ENCODE measurements around the gene ENO3. TPM values are rescaled to one million over a fixed set of nuclear protein-coding genes. Genes with fewer than 3 reads are reported as not detected.

ENO3 gene
- total RNA-seq, 4 donors from 2014 or later: 2.5 to 211 (median 12.9) TPM

Small RNA genes within 50 kb of the gene (small RNA-seq; reads per million reads assigned to genes)
- gene MIR6864 (0 to 0.18 (median 0) reads per million in 4 donors), gene MIR6865 (0 to 0.28 (median 0.06) reads per million in 4 donors)

Other genes with a start within 250 kb of the ENO3 start
- gene PELP1, start 247.0 kb upstream of the ENO3 start, total RNA-seq: 10 to 100 TPM; 12.3 to 42.2 (median 16.1) TPM
- 10 to 100 TPM; 19.3 to 47.9 (median 36.8) TPM for gene ARRB2, start 240.5 kb upstream of the ENO3 start, total RNA-seq
- gene MED11, start 219.7 kb upstream of the ENO3 start, total RNA-seq: 10 to 100 TPM in 3 of 4 donors, 1 to 10 TPM in 1; 1.4 to 60.8 (median 34.1) TPM
- 1 to 10 TPM in 1 of 4 donors, under 1 TPM in 1, not detected in 2; 0.82 to 1.4 TPM for gene ZMYND15, start 211.3 kb upstream of the ENO3 start, total RNA-seq
- gene CXCL16, start 211.2 kb upstream of the ENO3 start, total RNA-seq: 10 to 100 TPM; 13.0 to 72.6 (median 27.0) TPM
- gene TM4SF5, start 179.2 kb upstream of the ENO3 start, total RNA-seq: 10 to 100 TPM in 3 of 4 donors, 1 to 10 TPM in 1; 5.2 to 42.6 (median 26.1) TPM
- gene VMO1, start 164.8 kb upstream of the ENO3 start, total RNA-seq: 1 to 10 TPM in 2 of 4 donors, under 1 TPM in 1, not detected in 1; 0.68 to 5.2 (median 1.9) TPM
- 1 to 10 TPM in 1 of 4 donors, under 1 TPM in 1, not detected in 2; 0.41 to 1.7 TPM for gene GLTPD2, start 162.2 kb upstream of the ENO3 start, total RNA-seq
- gene PSMB6, start 155.0 kb upstream of the ENO3 start, total RNA-seq: 100 to 1,000 TPM in 2 of 4 donors, 10 to 100 TPM in 2; 34.0 to 111 (median 80.9) TPM
- 10 to 100 TPM; 13.9 to 81.9 (median 18.9) TPM for gene PLD2, start 144.0 kb upstream of the ENO3 start, total RNA-seq
- gene MINK1, start 117.8 kb upstream of the ENO3 start, total RNA-seq: 100 to 1,000 TPM; 128 to 406 (median 181) TPM
- 1 to 10 TPM in 3 of 4 donors, not detected in 1; 1.8 to 3.2 (median 2.1) TPM for gene C17orf107, start 51.6 kb upstream of the ENO3 start, total RNA-seq
- gene CHRNE, start 48.0 kb upstream of the ENO3 start, total RNA-seq: under 1 TPM in 1 of 4 donors, not detected in 3; 0.32 TPM
- gene GP1BA, start 18.8 kb upstream of the ENO3 start, total RNA-seq: not detected
- 100 to 1,000 TPM in 1 of 4 donors, 10 to 100 TPM in 3; 62.4 to 120 (median 83.9) TPM for gene SLC25A11, start 11.1 kb upstream of the ENO3 start, total RNA-seq
- gene RNF167, start 10.9 kb upstream of the ENO3 start, total RNA-seq: 100 to 1,000 TPM in 1 of 4 donors, 10 to 100 TPM in 3; 57.2 to 348 (median 73.7) TPM
- gene PFN1, start 2.6 kb upstream of the ENO3 start, total RNA-seq: 1,000 to 10,000 TPM in 1 of 4 donors, 100 to 1,000 TPM in 3; 743 to 1,049 (median 945) TPM
- gene SPAG7, start 16.7 kb downstream of the ENO3 start, total RNA-seq: 10 to 100 TPM in 3 of 4 donors, 1 to 10 TPM in 1; 8.2 to 64.7 (median 47.4) TPM
- 10 to 100 TPM; 35.9 to 71.8 (median 51.8) TPM for gene CAMTA2, start 36.6 kb downstream of the ENO3 start, total RNA-seq
- gene INCA1, start 46.4 kb downstream of the ENO3 start, total RNA-seq: 1 to 10 TPM in 2 of 4 donors, not detected in 2; 1.8 to 2.2 TPM
- gene KIF1C, start 46.8 kb downstream of the ENO3 start, total RNA-seq: 100 to 1,000 TPM; 106 to 125 (median 114) TPM
- gene SLC52A1, start 84.3 kb downstream of the ENO3 start, total RNA-seq: 1 to 10 TPM in 3 of 4 donors, not detected in 1; 1.3 to 6.0 (median 3.4) TPM
- 10 to 100 TPM in 1 of 4 donors, 1 to 10 TPM in 3; 6.0 to 11.6 (median 8.6) TPM for gene ZFP3, start 127.3 kb downstream of the ENO3 start, total RNA-seq
- 10 to 100 TPM in 2 of 4 donors, 1 to 10 TPM in 2; 6.8 to 69.6 (median 27.2) TPM for gene ZNF232, start 160.8 kb downstream of the ENO3 start, total RNA-seq
- under 1 TPM in 2 of 4 donors, not detected in 2; under 0.01 to 0.82 TPM for gene USP6, start 164.9 kb downstream of the ENO3 start, total RNA-seq
- gene ZNF594, start 240.7 kb downstream of the ENO3 start, total RNA-seq: 10 to 100 TPM in 1 of 4 donors, 1 to 10 TPM in 3; 1.5 to 17.0 (median 4.5) TPM